Left ventricle myocardium inferior (tissue), 1 donor: ENCODE results near the gene DPP10. TPM values are rescaled to one million over a fixed set of nuclear protein-coding genes. Genes with fewer than 3 reads are reported as not detected.
"Not testable (repeated sequence)": the region's sequence is repeated elsewhere in the genome, so short reads cannot be mapped to it uniquely, and the experiment has no call there.

Experiments
- DNase-seq: peaks from one replicate; pipeline ENCODE4 v3.0.0-alpha.2; 2020
- H3K27ac ChIP-seq: fragments of 200-600 bp; replicated peaks from 2 replicates; pipeline ENCODE4 v1.8.0; 2021
- H3K27me3 ChIP-seq: fragments of 200-600 bp; 2 replicates; pipeline ENCODE4 v1.8.0; 2021; ENCODE audit warnings: low read depth
- H3K36me3 ChIP-seq: fragments of 200-600 bp; 2 replicates; pipeline ENCODE4 v1.8.0; 2021
- H3K4me1 ChIP-seq: fragments of 200-600 bp; 2 replicates; pipeline ENCODE4 v1.8.0; 2021
- H3K4me3 ChIP-seq: fragments of 200-600 bp; 2 replicates; pipeline ENCODE4 v1.8.0; 2021; ENCODE audit warnings: mild to moderate bottlenecking, moderate library complexity
- H3K9me3 ChIP-seq: fragments of 200-600 bp; replicated peaks from 2 replicates; pipeline ENCODE4 v1.8.0; 2021
- intact Hi-C: fragments of 100-400 bp; cut with micrococcal nuclease; formaldehyde crosslinking; loops from one replicate; pipeline ENCODE4 v1.11.0; 2022
- long read RNA-seq: library from polyadenylated mRNA; unstranded; transcript quantifications from one replicate; pipeline ENCODE4 v2.0.0, GENCODE V29; 2021
- total RNA-seq: library from RNA; stranded (reverse); fragmentation: NEBNext Ultra II Directional; extraction: Animal tissue kit (Norgen Biotek cat#: 25700); gene quantifications from one replicate; pipeline ENCODE4 v1.2.1, GENCODE V29; 2021
- TF ChIP-seq, protein P1 (sequence below): fragments of 200-600 bp; IDR thresholded peaks from 2 replicates; pipeline ENCODE4 v1.8.0; 2021; ENCODE audit warnings: antibody characterized with exemption, mild to moderate bottlenecking, borderline replicate concordance
- donor health status: DM: no; HTN: yes; CAD: no; lungs with severe emphysema.

Gene DPP10
- total RNA-seq, result 0.16 TPM
- long read RNA-seq, result 0 reads

DNA sequence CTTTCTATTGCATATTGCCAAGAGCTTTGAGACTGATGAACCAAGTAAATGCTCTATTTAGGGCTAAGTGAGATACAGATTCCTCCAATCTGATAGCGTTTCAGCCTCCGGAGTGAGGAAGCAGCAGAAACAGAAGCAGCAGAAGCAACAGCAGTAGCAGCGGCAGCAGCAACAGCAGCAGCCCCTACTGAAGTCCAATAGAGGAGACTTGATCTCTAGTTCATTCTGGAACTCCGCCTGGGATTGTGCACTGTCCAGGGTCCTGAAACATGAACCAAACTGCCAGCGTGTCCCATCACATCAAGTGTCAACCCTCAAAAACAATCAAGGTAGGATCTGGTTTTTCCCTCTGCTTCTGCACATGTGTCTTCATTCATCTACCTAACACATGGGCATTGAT lies at the start of gene DPP10:
TSS of gene DPP10 (plus strand) at position 132 of the 400 bp plus-strand sequence.
- Histone ChIP-seq H3K4me3 (no peak within 1 kb of the TSS), H3K27me3 (peaks cover 5% of the 10 kb centered on the region), H3K36me3 (no peaks in the 10 kb centered on the region), H3K27ac (no peak within 1 kb of the TSS), H3K9me3 (no peaks in the 10 kb centered on the region), H3K4me1 (no peaks in the 10 kb centered on the region)
- TF ChIP-seq, protein P1, sequence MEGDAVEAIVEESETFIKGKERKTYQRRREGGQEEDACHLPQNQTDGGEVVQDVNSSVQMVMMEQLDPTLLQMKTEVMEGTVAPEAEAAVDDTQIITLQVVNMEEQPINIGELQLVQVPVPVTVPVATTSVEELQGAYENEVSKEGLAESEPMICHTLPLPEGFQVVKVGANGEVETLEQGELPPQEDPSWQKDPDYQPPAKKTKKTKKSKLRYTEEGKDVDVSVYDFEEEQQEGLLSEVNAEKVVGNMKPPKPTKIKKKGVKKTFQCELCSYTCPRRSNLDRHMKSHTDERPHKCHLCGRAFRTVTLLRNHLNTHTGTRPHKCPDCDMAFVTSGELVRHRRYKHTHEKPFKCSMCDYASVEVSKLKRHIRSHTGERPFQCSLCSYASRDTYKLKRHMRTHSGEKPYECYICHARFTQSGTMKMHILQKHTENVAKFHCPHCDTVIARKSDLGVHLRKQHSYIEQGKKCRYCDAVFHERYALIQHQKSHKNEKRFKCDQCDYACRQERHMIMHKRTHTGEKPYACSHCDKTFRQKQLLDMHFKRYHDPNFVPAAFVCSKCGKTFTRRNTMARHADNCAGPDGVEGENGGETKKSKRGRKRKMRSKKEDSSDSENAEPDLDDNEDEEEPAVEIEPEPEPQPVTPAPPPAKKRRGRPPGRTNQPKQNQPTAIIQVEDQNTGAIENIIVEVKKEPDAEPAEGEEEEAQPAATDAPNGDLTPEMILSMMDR, result no peak
- DNase-seq, result no peak
- intact Hi-C loops, result no loop called here

DNA sequence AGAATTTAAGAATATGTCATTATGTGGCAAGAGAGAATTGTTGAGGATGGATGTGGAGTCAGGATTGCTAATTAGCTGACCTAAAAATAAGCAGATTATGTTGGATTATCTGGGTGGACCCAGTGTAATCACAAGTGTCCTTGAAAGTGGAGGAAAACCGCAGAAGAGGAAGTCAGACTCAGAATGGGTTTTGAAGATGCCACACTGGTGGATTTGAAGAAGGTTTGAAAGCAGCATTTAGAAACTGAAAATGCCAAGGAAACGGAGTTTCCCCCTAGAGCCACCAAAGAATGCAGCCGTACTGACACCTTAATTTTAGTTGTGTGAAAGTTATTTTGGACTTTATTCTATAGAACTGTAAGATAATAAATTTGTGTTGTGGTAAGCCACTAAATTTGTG lies 41.6 kb upstream of the DPP10 start:
- H3K4me3 ChIP-seq, result no peak overlapping the region
- no peak for DNase-seq
- H3K4me1 ChIP-seq, result no peaks in the 10 kb centered on the region
- intact Hi-C loops, result no loop called here
- TF ChIP-seq, protein P1, result no peak
- H3K27ac ChIP-seq, result no peak overlapping the region
- H3K9me3 ChIP-seq, result peaks cover 7% of the 10 kb centered on the region
- H3K27me3 ChIP-seq, result no peaks in the 10 kb centered on the region
- H3K36me3 ChIP-seq, result no peaks in the 10 kb centered on the region

DNA sequence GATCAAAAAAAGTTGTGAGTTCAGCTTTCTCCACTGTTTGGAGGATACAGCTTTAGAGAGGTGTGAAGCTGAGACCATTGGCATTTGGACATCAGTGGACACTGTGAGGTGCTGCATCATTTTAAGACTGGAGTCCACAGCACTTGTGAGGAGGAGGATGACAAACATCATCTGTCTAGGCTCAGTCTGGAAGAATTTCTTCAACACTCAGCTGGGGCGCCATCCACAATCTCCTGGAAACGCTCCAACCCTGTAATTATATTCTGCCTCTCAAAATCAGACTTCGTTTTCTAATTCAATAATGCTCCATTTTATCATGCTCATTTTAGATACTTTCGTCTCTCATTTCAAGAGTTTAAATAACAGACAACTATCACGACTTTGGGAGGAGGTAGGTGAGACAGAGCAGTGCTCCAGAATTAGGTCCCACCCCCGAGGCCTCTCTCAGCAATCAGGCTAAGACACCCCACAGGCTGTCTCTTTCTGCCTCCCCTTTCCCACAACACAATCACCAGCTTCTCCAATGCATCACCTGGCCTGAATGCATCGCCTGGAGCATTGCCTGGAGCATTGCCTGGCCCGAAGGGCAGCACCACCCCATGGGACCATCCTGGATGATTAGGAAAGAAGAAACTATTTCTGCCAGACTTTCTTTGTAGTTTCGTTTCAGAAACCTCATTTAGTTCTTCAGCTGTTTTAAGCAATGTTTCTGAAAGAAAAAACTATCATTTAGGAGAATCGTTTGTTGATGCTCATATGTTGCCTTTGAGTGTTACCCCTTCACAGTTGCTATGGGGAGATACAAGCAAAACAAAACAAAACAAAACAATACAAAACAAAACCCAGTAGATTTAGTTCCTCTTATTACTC lies 37.0 kb upstream of the DPP10 start:
- Histone ChIP-seq H3K4me3 (no peak overlapping the region), H3K27ac (no peak overlapping the region), H3K36me3 (no peaks in the 10 kb centered on the region), H3K4me1 (no peaks in the 10 kb centered on the region), H3K9me3 (peaks cover 23% of the 10 kb centered on the region), H3K27me3 (no peaks in the 10 kb centered on the region)
- TF ChIP-seq, protein P1, result no peak
- intact Hi-C loops, result no loop called here
- DNase-seq, result no peak

DNA sequence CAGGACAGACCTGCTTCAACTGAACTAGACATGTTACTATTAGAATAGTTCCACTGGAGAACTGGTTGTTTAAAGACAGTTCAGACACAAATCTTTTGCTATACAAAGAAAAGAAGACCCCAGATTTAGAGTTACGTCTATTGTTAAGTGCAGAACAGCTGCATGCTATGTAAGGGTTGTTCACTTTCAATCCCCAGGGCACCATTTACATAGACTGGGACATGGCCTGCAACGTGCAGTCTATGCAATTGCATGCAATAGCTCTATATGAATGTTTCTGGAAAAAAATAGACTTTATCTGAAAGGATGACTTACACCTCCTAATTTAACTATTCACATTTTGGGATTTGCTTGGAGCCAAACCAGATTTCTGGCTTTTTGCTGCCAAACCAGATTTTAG lies 36.1 kb upstream of the DPP10 start:
- Histone ChIP-seq H3K9me3 (peaks cover 23% of the 10 kb centered on the region), H3K36me3 (no peaks in the 10 kb centered on the region), H3K27me3 (no peaks in the 10 kb centered on the region), H3K4me3 (no peak overlapping the region), H3K4me1 (no peaks in the 10 kb centered on the region), H3K27ac (no peak overlapping the region)
- TF ChIP-seq, protein P1, result no peak
- intact Hi-C loops, result no loop called here
- DNase-seq, result no peak

DNA sequence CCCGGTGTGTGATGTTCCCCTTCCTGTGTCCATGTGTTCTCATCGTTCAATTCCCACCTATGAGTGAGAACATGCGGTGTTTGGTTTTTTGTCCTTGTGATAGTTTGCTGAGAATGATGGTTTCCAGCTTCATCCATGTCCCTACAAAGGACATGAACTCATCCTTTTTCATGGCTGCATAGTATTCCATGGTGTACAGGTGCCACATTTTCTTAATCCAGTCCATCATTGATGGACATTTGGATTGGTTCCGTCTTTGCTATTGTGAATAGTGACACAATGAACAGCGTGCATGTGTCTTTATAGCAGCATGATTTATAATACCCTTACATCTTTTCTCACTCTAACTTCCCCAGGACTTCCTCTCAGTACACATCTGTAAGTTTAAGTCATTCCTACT lies 35.1 kb upstream of the DPP10 start:
- H3K4me3 ChIP-seq, DNase-seq, H3K27ac ChIP-seq, H3K27me3 ChIP-seq, intact Hi-C loops, H3K36me3 ChIP-seq, H3K4me1 ChIP-seq: not testable (repeated sequence)
- peaks cover 23% of the 10 kb centered on the region for H3K9me3 ChIP-seq

DNA sequence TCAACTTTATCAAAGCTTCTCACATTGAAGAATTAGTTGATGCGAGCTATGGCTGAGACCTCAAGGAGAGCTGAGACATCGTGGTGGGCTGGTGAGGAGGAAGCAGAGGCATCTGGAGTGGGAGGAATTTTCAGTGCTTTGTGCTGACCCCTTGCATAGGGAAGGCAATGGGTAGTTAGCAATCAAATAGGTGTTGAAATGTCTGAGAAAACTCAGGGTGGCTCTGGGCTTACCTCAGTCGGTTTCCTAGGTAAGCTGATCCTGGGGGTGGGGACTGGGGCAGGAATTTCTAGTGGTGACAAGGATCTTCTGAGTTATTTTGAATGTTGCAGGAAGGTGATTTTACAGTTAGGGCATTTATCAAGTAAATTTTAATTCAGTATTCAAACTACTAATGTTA lies 20.7 kb upstream of the DPP10 start:
- Histone ChIP-seq H3K4me1 (no peaks in the 10 kb centered on the region), H3K27ac (no peak overlapping the region), H3K4me3 (no peak overlapping the region), H3K36me3 (no peaks in the 10 kb centered on the region), H3K9me3 (peaks cover 4% of the 10 kb centered on the region), H3K27me3 (no peaks in the 10 kb centered on the region)
- no peak for DNase-seq
- intact Hi-C loops, result no loop called here
- TF ChIP-seq, protein P1, result no peak
